Gastroesophageal sphincter (tissue), 4 donors: ENCODE results near the gene ZNF777. TPM values are rescaled to one million over a fixed set of nuclear protein-coding genes. Genes with fewer than 3 reads are reported as not detected.

Experiments
- ATAC-seq: fragments of 150-250 bp; one replicate; pipeline ENCODE4 v1.9.1; 2016; ENCODE audit warnings: mild to moderate bottlenecking, moderate library complexity
- H3K27ac ChIP-seq, 4 donors: fragments of 200-600 bp; sonication (generic) in 3 of 4; 1 replicate in 3 of 4; 2 replicates in 1 of 4; pipeline ENCODE4 v1.5.1; 2016 to 2019
- H3K27me3 ChIP-seq: fragments of 200-600 bp; sonication (generic); one replicate; pipeline ENCODE4 v1.5.1; 2019
- H3K36me3 ChIP-seq, 2 donors: fragments of 200-600 bp; sonication (generic); one replicate each; pipeline ENCODE4 v1.5.1; 2019; ENCODE audit warnings: control low read depth in 1 of 2
- H3K4me1 ChIP-seq, 3 donors: fragments of 200-600 bp; sonication (generic); 1 replicate in 2 of 3; 2 replicates in 1 of 3; pipeline ENCODE4 v1.5.1; 2016 to 2019; ENCODE audit warnings: control low read depth in 2 of 3
- H3K4me3 ChIP-seq, 2 donors: fragments of 200-600 bp; sonication (generic); one replicate each; pipeline ENCODE4 v1.5.1; 2019; ENCODE audit warnings: mild to moderate bottlenecking in 1 of 2, moderate library complexity in 1 of 2
- H3K9me3 ChIP-seq, 3 donors: fragments of 200-600 bp; sonication (generic); one replicate each; pipeline ENCODE4 v1.5.1; 2017 to 2019; ENCODE audit warnings: control low read depth in 2 of 3
- EP300 ChIP-seq: sonication (generic); formaldehyde crosslinking; IDR thresholded peaks from one replicate; pipeline ENCODE4 v1.6.1; 2017; ENCODE audit warnings: antibody characterized with exemption, mild to moderate bottlenecking
- POLR2A ChIP-seq, 2 donors: fragments of 450-650 bp; IDR thresholded peaks; one replicate each; pipeline ENCODE4 v1.6.1; 2017; ENCODE audit warnings: antibody characterized with exemption in 2 of 2, mild to moderate bottlenecking in 2 of 2, moderate library complexity in 1 of 2
- POLR2AphosphoS5 ChIP-seq: sonication (generic); formaldehyde crosslinking; IDR thresholded peaks from one replicate; pipeline ENCODE4 v1.6.1; 2017; ENCODE audit warnings: antibody characterized with exemption
- WGBS, 2 donors: methylation state at CpG; one replicate each; pipeline ENCODE4 v1.1.5; 2018; ENCODE audit warnings: low coverage in 1 of 2; 5-methylcytosine and 5-hydroxymethylcytosine counted together
- total RNA-seq, 4 donors: library from RNA; depleted of rRNA; stranded (reverse); fragments of >200 nt; gene quantifications; one replicate each; pipeline ENCODE4 v1.1.0, GENCODE V29; 2016
- TF ChIP-seq, protein P1 (sequence below), 4 experiments: fragments of 200-600 bp in 2 of 4; fragments of 450-650 bp in 2 of 4; sonication (generic) in 1 of 4; IDR thresholded peaks; one replicate each; pipeline ENCODE4 v1.5.1; 2017 to 2019; ENCODE audit warnings: antibody characterized with exemption in 4 of 4, mild to moderate bottlenecking in 2 of 4, moderate library complexity in 2 of 4

The ZNF777 gene
- total RNA-seq, 4 donors from 2014 or later, result 6.1 to 16.1 (median 9.9) TPM

DNA sequence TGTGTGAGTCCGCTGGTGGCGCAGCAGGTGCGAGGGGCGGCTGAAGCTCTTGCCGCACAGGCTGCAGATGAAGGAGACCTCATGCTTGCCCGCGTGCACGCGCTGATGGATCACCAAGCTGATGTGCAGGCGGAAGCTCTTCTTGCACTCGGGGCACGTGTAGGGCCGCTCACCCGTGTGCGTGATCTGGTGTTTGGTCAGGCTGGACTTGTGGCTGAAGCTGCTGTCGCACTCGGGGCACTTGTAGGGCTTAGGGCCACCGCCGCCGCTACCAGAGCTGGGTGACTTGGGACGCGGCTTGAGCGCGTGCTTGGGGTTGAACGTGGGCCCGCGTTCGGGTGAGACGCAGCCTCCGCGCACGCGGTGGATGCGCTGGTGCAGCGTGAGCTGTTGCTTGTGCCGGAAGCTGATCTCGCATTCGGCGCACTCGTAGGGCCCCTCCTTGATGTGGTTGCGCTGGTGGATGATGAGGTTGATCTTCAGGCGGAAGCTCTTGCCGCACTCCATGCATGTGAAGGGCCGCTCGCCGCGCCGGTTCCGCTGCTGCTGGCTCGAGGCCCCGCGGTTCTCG is 28.7 kb downstream of the ZNF777 start:
- no peak overlapping the region for H3K4me3 ChIP-seq
- no peak for ATAC-seq
- TF ChIP-seq EP300 (no peak), POLR2A (IDR thresholded peaks at IDR 0.05) (no peak), POLR2AphosphoS5 (no peak)
- TF ChIP-seq, protein P1, sequence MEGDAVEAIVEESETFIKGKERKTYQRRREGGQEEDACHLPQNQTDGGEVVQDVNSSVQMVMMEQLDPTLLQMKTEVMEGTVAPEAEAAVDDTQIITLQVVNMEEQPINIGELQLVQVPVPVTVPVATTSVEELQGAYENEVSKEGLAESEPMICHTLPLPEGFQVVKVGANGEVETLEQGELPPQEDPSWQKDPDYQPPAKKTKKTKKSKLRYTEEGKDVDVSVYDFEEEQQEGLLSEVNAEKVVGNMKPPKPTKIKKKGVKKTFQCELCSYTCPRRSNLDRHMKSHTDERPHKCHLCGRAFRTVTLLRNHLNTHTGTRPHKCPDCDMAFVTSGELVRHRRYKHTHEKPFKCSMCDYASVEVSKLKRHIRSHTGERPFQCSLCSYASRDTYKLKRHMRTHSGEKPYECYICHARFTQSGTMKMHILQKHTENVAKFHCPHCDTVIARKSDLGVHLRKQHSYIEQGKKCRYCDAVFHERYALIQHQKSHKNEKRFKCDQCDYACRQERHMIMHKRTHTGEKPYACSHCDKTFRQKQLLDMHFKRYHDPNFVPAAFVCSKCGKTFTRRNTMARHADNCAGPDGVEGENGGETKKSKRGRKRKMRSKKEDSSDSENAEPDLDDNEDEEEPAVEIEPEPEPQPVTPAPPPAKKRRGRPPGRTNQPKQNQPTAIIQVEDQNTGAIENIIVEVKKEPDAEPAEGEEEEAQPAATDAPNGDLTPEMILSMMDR (IDR thresholded peaks at IDR 0.05), result no peak
- H3K27me3 ChIP-seq, result no peaks in the 10 kb centered on the region
- peaks cover 0 to 73% of the 10 kb centered on the region in 2 donors for H3K36me3 ChIP-seq
- H3K9me3 ChIP-seq, result no peaks in the 10 kb centered on the region
- WGBS, 2 donors, result 100% methylated on average over 2 of the region's 53 CpGs; no CpG with 5 or more reads in 1 of the 2 donors
- no peak overlapping the region for H3K27ac ChIP-seq
- no peaks in the 10 kb centered on the region for H3K4me1 ChIP-seq

DNA sequence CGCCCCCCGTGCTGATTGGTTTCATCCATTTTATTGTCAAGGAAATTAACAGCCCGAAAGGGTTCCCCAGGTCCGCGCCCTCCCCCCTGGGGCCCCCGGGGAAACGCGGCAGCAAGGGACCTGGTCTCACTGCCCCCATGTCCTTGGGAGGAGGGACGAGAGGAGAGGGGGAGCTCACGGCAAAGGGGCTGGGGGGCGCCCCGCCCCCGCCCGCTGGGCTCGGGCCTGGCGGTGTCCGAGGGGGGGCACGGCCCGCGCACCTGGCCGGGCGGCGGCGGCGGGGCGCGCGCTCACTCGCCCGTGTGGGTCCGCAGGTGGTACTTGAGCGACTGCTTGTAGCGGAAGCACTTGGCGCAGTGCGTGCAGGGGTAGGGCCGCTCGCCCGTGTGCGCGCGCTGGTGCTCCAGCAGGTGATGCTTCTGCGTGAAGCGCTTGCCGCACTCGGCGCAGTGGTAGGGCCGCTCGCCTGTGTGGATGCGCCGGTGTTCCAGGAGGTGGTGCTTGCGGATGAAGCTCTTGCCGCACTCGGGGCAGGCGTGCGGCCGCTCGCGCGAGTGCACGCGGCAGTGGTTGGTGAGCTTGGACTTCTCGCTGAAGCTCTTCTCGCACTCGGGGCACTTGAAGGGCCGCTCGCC is 29.3 kb downstream of the ZNF777 start:
- Histone ChIP-seq H3K27ac (no peak overlapping the region), H3K27me3 (no peaks in the 10 kb centered on the region), H3K36me3 (peaks cover 0 to 70% of the 10 kb centered on the region in 2 donors), H3K9me3 (no peaks in the 10 kb centered on the region), H3K4me1 (no peaks in the 10 kb centered on the region), H3K4me3 (no peak overlapping the region)
- no peak for ATAC-seq
- WGBS, 2 donors, result 77 to 81% methylated on average over 3 to 6 of the region's 66 CpGs
- TF ChIP-seq, protein P1 (IDR thresholded peaks at IDR 0.05), result no peak
- no peak for TF ChIP-seq EP300
- TF ChIP-seq POLR2AphosphoS5, result no peak

DNA sequence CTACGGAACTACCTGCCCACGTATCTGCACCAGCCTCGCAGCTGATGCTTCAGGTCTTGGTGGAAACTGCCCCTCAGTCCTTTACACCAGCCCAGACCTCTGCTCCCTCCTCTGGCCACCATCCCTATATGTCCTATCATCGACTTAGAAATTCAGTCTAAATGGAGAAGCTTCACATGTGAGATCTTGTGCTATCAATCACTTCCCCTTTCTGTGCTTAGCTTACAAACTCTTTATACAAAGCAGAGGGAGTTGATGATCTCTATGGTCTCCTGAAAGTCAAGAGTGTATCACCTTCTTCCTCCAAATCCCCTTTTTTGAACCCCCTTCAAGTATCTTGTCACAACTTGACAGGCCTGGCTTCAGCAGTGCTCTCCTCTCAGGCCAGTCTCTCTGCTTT is 30.7 kb downstream of the ZNF777 start:
- Histone ChIP-seq H3K4me3 (no peak overlapping the region), H3K36me3 (peaks cover 0 to 61% of the 10 kb centered on the region in 2 donors), H3K27me3 (no peaks in the 10 kb centered on the region), H3K9me3 (no peaks in the 10 kb centered on the region), H3K4me1 (no peaks in the 10 kb centered on the region), H3K27ac (no peak overlapping the region)
- TF ChIP-seq, protein P1 (IDR thresholded peaks at IDR 0.05), result no peak
- no peak for TF ChIP-seq POLR2A (IDR thresholded peaks at IDR 0.05)
- TF ChIP-seq EP300, result no peak
- TF ChIP-seq POLR2AphosphoS5, result no peak
- 79 to 90% methylated on average over 3 to 4 of the region's 4 CpGs for WGBS, 2 donors
- no peak for ATAC-seq

DNA sequence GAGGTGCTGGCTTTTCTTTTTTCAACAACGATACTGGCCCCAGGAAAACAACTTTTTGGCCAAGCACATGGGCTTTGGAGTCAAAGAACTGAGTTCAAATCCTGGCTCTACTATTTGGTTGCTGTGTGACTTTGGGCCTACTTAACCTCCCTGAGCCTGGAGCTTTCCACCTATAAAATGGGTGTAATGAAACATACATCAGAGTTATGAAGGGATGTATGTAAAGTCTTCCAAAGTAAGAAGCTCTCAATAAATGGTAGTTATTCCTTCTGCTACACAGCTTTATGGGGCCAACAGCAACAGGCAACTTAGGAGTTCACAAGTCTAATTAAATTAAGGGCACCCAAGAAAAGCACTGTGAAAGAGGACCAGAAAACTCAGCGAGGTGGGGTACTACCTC is 33.0 kb downstream of the ZNF777 start:
- H3K4me1 ChIP-seq, result peaks cover 0 to 14% (median 2%) of the 10 kb centered on the region in 3 donors
- no peaks in the 10 kb centered on the region for H3K9me3 ChIP-seq
- TF ChIP-seq EP300 (no peak), POLR2AphosphoS5 (no peak), POLR2A (IDR thresholded peaks at IDR 0.05) (no peak)
- TF ChIP-seq, protein P1 (IDR thresholded peaks at IDR 0.05), result no peak
- no peak overlapping the region for H3K27ac ChIP-seq
- peaks cover 7% of the 10 kb centered on the region for H3K27me3 ChIP-seq
- no peak for ATAC-seq
- 83 to 100% methylated on average over 2 of the region's 2 CpGs for WGBS, 2 donors
- no peak overlapping the region for H3K4me3 ChIP-seq
- H3K36me3 ChIP-seq, result peaks cover 0 to 38% of the 10 kb centered on the region in 2 donors
